NCI-H1436 (cell line): ENCODE measurements around the gene TSC22D2.

ENCODE experiments used
- DNase-seq: peaks from one replicate; lab custom pipeline; 2025; lab: John Stamatoyannopoulos, UW

Gene TSC22D2

GRCh38 chr3:150408221-150409124, at the start of gene TSC22D2:
Gene TSC22D2 (plus strand): TSS chr3:150408298. CDS start chr3:150409351, 1,053 bp downstream.
- peak; percentile 95 for DNase-seq

- DNase-seq: no peak
Observed at GRCh38 chr3:150359381-150359780, 48.7 kb upstream of the TSC22D2 start.

- DNase-seq: no peak
Observed at GRCh38 chr3:150360966-150361365, 47.1 kb upstream of the TSC22D2 start.

- no peak for DNase-seq
Observed at GRCh38 chr3:150362515-150363302, 45.4 kb upstream of the TSC22D2 start.

- no peak for DNase-seq
Observed at GRCh38 chr3:150363420-150363819, 44.7 kb upstream of the TSC22D2 start.

GRCh38 chr3:150365132-150365604, 42.9 kb upstream of the TSC22D2 start:
- DNase-seq: no peak

- DNase-seq: no peak
Observed at GRCh38 chr3:150367757-150368156, 40.3 kb upstream of the TSC22D2 start.

- no peak for DNase-seq
Observed at GRCh38 chr3:150370122-150370602, 37.9 kb upstream of the TSC22D2 start.

- DNase-seq: no peak
Observed at GRCh38 chr3:150370999-150371398, 37.1 kb upstream of the TSC22D2 start.

- DNase-seq: no peak
Observed at GRCh38 chr3:150371741-150372254, 36.3 kb upstream of the TSC22D2 start.

GRCh38 chr3:150372320-150372719, 35.8 kb upstream of the TSC22D2 start:
- no peak for DNase-seq

- DNase-seq: no peak
Observed at GRCh38 chr3:150372722-150373121, 35.4 kb upstream of the TSC22D2 start.

GRCh38 chr3:150373234-150373875, 34.7 kb upstream of the TSC22D2 start:
- no peak for DNase-seq

- DNase-seq: no peak
Observed at GRCh38 chr3:150374975-150375374, 33.1 kb upstream of the TSC22D2 start.

GRCh38 chr3:150376001-150376848, 31.9 kb upstream of the TSC22D2 start:
- DNase-seq: no peak

- no peak for DNase-seq
Observed at GRCh38 chr3:150377601-150378300, 30.3 kb upstream of the TSC22D2 start.

- DNase-seq: no peak
Observed at GRCh38 chr3:150378301-150378748, 29.8 kb upstream of the TSC22D2 start.

GRCh38 chr3:150379469-150379868, 28.6 kb upstream of the TSC22D2 start:
- no peak for DNase-seq

GRCh38 chr3:150384296-150385212, 23.5 kb upstream of the TSC22D2 start:
- DNase-seq: no peak
